ENCODE measurements around the gene LAMB1.

The LAMB1 gene

DNA sequence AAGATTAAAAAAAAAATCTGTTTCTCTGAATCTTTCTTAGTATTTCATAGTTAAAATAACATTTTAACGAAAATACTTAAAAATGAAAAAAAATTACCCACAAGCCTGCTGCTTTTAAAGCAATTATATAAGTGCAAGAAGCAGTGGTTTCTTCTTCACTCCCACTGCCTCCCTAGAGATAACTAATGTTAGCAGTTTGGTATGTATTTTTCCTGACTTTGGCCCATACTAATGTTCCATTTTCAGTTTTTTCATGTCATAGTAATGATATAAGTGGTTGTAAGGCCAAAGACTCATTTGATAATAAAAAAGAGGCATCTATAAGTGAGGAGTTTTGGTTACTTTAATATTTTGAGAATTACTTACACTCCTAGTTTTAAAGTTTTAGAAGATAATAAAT is 24.3 kb upstream of the LAMB1 start:
- TF ChIP-seq FOXP2 (optimal IDR thresholded peaks at IDR 0.05; ENCODE audit: control extremely low read depth, extremely low read length, insufficient read depth) (no peak), EZH2 (IDR thresholded peaks at IDR 0.05) (no peak), POLR2AphosphoS5 (IDR thresholded peaks at IDR 0.05; ENCODE audit: borderline replicate concordance, low read depth, low read length) (no peak)
- Histone ChIP-seq H3K9ac (ENCODE audit: insufficient read length) (no peak overlapping the region), H3K27ac (no peak overlapping the region), H3K36me3 (ENCODE audit: insufficient read depth, low read length) (no peaks in the 10 kb centered on the region), H3K9me3 (ENCODE audit: low read depth, low read length) (no peaks in the 10 kb centered on the region), H3K4me3 (no peak overlapping the region)
- DNase-seq (ENCODE audit: low read depth, low spot score), result no peak

GRCh38 chr7:108026647-108027046 is 23.7 kb upstream of the LAMB1 start:
- TF ChIP-seq POLR2AphosphoS5 (IDR thresholded peaks at IDR 0.05; ENCODE audit: borderline replicate concordance, low read depth, low read length) (no peak), FOXP2 (optimal IDR thresholded peaks at IDR 0.05; ENCODE audit: control extremely low read depth, extremely low read length, insufficient read depth) (no peak), EZH2 (IDR thresholded peaks at IDR 0.05) (no peak)
- H3K36me3 ChIP-seq (ENCODE audit: insufficient read depth, low read length), result no peaks in the 10 kb centered on the region
- H3K9ac ChIP-seq (ENCODE audit: insufficient read length), result no peak overlapping the region
- no peaks in the 10 kb centered on the region for H3K9me3 ChIP-seq (ENCODE audit: low read depth, low read length)
- no peak for DNase-seq (ENCODE audit: low read depth, low spot score)
- H3K27ac ChIP-seq, result no peak overlapping the region
- no peak overlapping the region for H3K4me3 ChIP-seq

DNA sequence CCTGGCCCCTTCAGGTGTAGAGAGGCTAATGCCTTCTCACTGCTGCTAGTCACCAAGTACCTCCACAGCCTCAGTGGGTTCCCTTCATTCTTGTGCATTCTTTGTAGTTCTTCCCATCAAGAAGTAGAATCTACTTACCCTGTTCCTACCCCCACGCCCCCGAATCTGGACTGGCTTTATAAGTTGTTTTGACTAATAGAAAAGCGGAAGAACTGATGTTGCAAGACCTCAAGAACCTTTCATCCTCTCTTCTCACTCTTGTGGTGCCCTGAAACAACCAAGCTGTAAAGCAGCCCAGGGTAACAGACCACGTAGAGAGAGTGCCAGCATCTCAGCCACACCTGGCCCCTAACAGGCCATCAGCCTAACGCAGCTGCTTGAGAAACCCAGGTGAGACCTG is 23.2 kb upstream of the LAMB1 start:
- Histone ChIP-seq H3K36me3 (ENCODE audit: insufficient read depth, low read length) (no peaks in the 10 kb centered on the region), H3K27ac (no peak overlapping the region), H3K4me3 (no peak overlapping the region), H3K9me3 (ENCODE audit: low read depth, low read length) (no peaks in the 10 kb centered on the region), H3K9ac (ENCODE audit: insufficient read length) (no peak overlapping the region)
- no peak for TF ChIP-seq EZH2 (IDR thresholded peaks at IDR 0.05)
- no peak for TF ChIP-seq POLR2AphosphoS5 (IDR thresholded peaks at IDR 0.05; ENCODE audit: borderline replicate concordance, low read depth, low read length)
- no peak for TF ChIP-seq FOXP2 (optimal IDR thresholded peaks at IDR 0.05; ENCODE audit: control extremely low read depth, extremely low read length, insufficient read depth)
- no peak for DNase-seq (ENCODE audit: low read depth, low spot score)

- no peak for DNase-seq (ENCODE audit: low read depth, low spot score)
- no peak overlapping the region for H3K4me3 ChIP-seq
- H3K36me3 ChIP-seq (ENCODE audit: insufficient read depth, low read length), result no peaks in the 10 kb centered on the region
- H3K9me3 ChIP-seq (ENCODE audit: low read depth, low read length), result no peaks in the 10 kb centered on the region
- no peak overlapping the region for H3K9ac ChIP-seq (ENCODE audit: insufficient read length)
- TF ChIP-seq FOXP2 (optimal IDR thresholded peaks at IDR 0.05; ENCODE audit: control extremely low read depth, extremely low read length, insufficient read depth), result no peak
- no peak for TF ChIP-seq POLR2AphosphoS5 (IDR thresholded peaks at IDR 0.05; ENCODE audit: borderline replicate concordance, low read depth, low read length)
- no peak for TF ChIP-seq EZH2 (IDR thresholded peaks at IDR 0.05)
- H3K27ac ChIP-seq, result no peak overlapping the region
Observed at GRCh38 chr7:108024538-108024937, 21.6 kb upstream of the LAMB1 start.

DNA sequence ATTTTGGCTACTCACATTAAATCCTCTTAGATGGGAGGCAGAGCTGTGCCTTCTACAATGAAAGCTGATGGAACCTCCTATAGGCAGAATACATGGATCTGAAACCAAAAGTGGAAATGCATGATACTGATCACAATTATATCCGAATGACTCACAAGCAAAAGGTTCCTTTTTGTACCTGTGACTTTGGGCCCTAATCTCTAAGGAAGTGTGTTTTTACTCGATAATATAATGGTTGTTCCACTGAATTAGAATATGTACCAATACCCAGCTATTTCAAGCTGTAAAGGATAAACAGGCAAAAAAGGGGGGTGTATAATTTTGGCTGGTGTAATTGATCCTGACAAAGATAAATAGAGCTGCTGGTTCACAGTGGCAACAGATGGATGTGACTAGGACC is 17.6 kb upstream of the LAMB1 start:
- Histone ChIP-seq H3K36me3 (ENCODE audit: insufficient read depth, low read length) (no peaks in the 10 kb centered on the region), H3K9ac (ENCODE audit: insufficient read length) (no peak overlapping the region), H3K27ac (no peak overlapping the region), H3K9me3 (ENCODE audit: low read depth, low read length) (no peaks in the 10 kb centered on the region), H3K4me3 (no peak overlapping the region)
- DNase-seq (ENCODE audit: low read depth, low spot score), result no peak
- TF ChIP-seq EZH2 (IDR thresholded peaks at IDR 0.05), result no peak
- no peak for TF ChIP-seq POLR2AphosphoS5 (IDR thresholded peaks at IDR 0.05; ENCODE audit: borderline replicate concordance, low read depth, low read length)
- no peak for TF ChIP-seq FOXP2 (optimal IDR thresholded peaks at IDR 0.05; ENCODE audit: control extremely low read depth, extremely low read length, insufficient read depth)

GRCh38 chr7:108018668-108019067 is 15.7 kb upstream of the LAMB1 start:
- no peak for TF ChIP-seq POLR2AphosphoS5 (IDR thresholded peaks at IDR 0.05; ENCODE audit: borderline replicate concordance, low read depth, low read length)
- no peak for TF ChIP-seq FOXP2 (optimal IDR thresholded peaks at IDR 0.05; ENCODE audit: control extremely low read depth, extremely low read length, insufficient read depth)
- no peak for TF ChIP-seq EZH2 (IDR thresholded peaks at IDR 0.05)
- H3K27ac ChIP-seq, result no peak overlapping the region
- no peak for DNase-seq (ENCODE audit: low read depth, low spot score)

DNA sequence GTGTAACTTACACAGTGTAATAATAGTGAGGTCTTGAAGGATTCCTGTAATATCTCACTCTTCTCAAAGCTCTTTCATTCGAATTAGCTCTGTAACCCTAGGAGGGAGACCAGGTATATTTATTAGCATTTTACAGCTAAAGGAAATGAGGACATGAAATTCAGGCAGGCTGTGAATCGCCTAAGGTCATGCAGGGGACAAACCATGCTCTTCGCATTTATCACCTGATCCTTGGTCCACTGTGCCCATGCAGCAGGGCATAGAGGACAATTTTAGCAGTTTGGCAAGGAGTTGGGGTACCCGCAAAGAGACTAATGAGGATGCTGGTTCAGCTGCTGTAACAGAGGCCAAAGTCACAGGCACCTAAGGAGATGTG is 14.8 kb upstream of the LAMB1 start:
- Histone ChIP-seq H3K9me3 (ENCODE audit: low read depth, low read length) (no peaks in the 10 kb centered on the region), H3K27ac (no peak overlapping the region), H3K36me3 (ENCODE audit: insufficient read depth, low read length) (no peaks in the 10 kb centered on the region), H3K9ac (ENCODE audit: insufficient read length) (no peak overlapping the region), H3K4me3 (no peak overlapping the region)
- TF ChIP-seq POLR2AphosphoS5 (IDR thresholded peaks at IDR 0.05; ENCODE audit: borderline replicate concordance, low read depth, low read length) (no peak), EZH2 (IDR thresholded peaks at IDR 0.05) (no peak), FOXP2 (optimal IDR thresholded peaks at IDR 0.05; ENCODE audit: control extremely low read depth, extremely low read length, insufficient read depth) (no peak)
- no peak for DNase-seq (ENCODE audit: low read depth, low spot score)

More at GRCh38 chr7:108018668-108019067, 15.7 kb upstream of the LAMB1 start:
- Histone ChIP-seq H3K4me3 (no peak overlapping the region), H3K9me3 (ENCODE audit: low read depth, low read length) (no peaks in the 10 kb centered on the region), H3K36me3 (ENCODE audit: insufficient read depth, low read length) (no peaks in the 10 kb centered on the region), H3K9ac (ENCODE audit: insufficient read length) (no peak overlapping the region)

DNA sequence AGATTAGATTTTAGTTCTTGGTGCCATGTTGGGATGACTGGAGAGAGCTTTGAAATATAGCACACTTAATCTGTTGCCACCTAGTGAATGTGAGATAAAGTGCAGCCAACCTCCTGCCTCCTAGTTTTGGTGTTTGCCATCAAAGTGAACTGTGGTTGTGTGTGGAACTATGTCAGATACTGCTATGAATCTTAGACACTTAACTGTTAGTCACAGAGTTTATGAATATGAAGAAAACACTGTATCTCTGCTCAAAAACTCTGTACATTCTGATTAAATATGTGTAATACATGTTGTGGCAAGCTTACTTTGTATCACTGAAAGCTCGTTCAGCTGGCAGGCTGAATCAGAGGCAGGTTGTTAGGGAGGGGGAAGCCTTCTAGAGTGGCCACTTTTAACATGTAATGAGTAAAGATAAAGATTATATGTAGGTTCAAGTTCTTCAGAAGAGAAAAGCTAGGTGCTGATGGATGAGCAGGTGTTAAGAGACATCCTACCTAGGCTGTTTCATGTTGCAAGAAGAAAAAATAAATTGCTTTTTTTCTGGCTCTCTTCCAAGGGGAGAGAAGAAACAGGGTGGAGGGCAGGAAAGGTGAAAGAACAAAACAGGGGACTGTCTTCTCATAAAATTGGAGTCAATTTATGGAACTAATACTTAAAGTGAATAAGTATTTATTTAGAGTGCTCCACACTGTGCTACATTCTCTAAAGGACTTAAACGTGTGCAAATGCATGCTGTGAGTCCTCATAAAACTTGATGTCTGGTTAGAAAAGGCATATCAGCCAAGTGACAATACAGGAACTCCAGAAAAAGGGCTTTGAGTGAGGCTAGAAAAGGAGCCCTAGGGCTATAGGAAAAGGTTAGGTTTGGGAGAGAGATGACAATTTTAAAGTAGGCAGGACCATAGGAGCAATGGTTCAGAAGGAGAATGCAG is 14.1 kb upstream of the LAMB1 start:
- Histone ChIP-seq H3K9ac (ENCODE audit: insufficient read length) (no peak overlapping the region), H3K4me3 (no peak overlapping the region), H3K36me3 (ENCODE audit: insufficient read depth, low read length) (no peaks in the 10 kb centered on the region), H3K27ac (no peak overlapping the region), H3K9me3 (ENCODE audit: low read depth, low read length) (no peaks in the 10 kb centered on the region)
- no peak for DNase-seq (ENCODE audit: low read depth, low spot score)
- TF ChIP-seq EZH2 (IDR thresholded peaks at IDR 0.05) (no peak), FOXP2 (optimal IDR thresholded peaks at IDR 0.05; ENCODE audit: control extremely low read depth, extremely low read length, insufficient read depth) (no peak), POLR2AphosphoS5 (IDR thresholded peaks at IDR 0.05; ENCODE audit: borderline replicate concordance, low read depth, low read length) (no peak)

Data from SK-N-MC (cell line).